ENCODE results near the gene MEF2B.

The MEF2B gene

DNA sequence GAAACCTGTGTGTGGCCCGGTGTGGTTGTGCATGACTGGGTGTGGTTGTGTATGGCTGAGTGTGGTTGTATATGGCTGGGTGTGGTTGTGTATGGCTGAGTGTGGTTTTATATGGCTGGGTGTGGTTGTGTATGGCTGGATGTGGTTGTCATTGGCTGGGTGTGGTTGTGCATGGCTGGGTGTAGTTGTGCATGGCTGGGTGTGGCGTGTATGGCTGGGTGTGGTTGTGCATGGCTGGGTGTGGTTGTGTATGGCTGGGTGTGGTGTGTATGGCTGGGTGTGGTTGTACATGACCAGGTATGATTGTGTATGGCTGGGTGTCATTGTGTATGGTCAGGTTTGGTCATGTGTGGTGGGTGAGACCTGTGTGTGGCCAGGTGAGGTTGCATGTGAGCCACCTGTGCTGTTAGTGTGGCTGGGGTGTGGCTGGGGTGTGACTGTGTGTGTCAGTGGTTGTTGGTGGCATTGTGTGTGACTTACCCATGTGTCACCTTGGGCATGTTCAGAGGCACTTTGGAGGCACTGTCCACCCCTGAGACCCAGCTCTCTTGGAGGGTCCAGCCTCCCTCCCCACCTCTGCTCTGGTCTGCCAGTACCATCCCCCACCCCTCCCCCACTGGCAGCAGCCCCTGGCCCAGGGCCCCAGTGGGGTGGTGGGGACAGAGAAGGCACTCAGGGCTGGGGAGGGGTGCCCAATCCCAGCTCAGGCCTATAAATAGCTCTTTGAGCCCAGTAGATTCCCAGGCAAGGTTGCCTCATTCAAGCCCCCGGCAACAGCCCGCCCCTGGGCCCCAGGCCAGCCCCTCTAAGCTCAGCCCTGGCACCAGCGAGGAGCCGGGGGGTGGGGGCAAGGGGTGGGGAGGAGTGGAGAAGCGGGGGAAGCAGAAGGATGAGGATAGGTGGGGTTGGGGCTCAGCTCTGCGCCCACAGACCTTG lies 37.8 kb upstream of the MEF2B start:
- no peak overlapping the region for H3K27ac ChIP-seq (ENCODE audit: low read depth, low read length)
- no peak overlapping the region for H3K4me3 ChIP-seq (ENCODE audit: low read depth, low read length)
- H3K9ac ChIP-seq (ENCODE audit: low read length) = no peak overlapping the region
- H3K36me3 ChIP-seq (ENCODE audit: control insufficient read depth, insufficient read depth, low read length) = no peaks in the 10 kb centered on the region
- H3K4me1 ChIP-seq (ENCODE audit: control insufficient read depth, insufficient read depth, low read length) = 0 out of 2 replicates have a peak, but pooled peaks cover 5% of the 10 kb centered on the region
- no peaks in the 10 kb centered on the region for H3K9me3 ChIP-seq (ENCODE audit: control insufficient read depth, insufficient read depth, low read depth, low read length)
- peaks cover 89% of the 10 kb centered on the region for H3K27me3 ChIP-seq (ENCODE audit: control insufficient read depth, insufficient read depth, low read length)

DNA sequence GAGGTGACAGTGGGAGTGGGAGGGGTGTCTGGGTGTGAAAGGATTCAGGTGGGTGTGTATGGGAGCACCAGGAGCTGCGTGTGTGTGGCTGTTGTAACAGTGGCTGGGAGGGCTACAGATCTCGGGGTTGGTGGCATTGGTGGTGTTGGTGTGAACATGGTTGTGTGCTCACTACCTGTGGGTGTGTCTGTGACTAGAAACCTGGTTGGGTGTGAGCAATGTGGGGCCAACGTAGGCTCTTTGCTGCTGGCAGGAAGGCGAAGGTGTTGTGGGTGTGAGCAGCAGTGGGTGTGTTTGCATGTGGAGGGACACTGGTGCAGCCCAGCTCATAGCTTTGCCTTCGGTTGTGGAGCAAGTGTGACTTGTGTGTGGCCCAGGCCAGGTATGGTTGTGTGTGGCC lies 36.9 kb upstream of the MEF2B start:
- peaks cover 4% of the 10 kb centered on the region; the same call in 1 of the 2 replicates for H3K4me1 ChIP-seq (ENCODE audit: control insufficient read depth, insufficient read depth, low read length)
- H3K9ac ChIP-seq (ENCODE audit: low read length) = no peak overlapping the region
- no peaks in the 10 kb centered on the region for H3K9me3 ChIP-seq (ENCODE audit: control insufficient read depth, insufficient read depth, low read depth, low read length)
- peaks cover 80% of the 10 kb centered on the region for H3K27me3 ChIP-seq (ENCODE audit: control insufficient read depth, insufficient read depth, low read length)
- H3K4me3 ChIP-seq (ENCODE audit: low read depth, low read length) = no peak overlapping the region
- H3K27ac ChIP-seq (ENCODE audit: low read depth, low read length) = no peak overlapping the region
- H3K36me3 ChIP-seq (ENCODE audit: control insufficient read depth, insufficient read depth, low read length) = 0 out of 2 replicates have a peak, but pooled peaks cover 1% of the 10 kb centered on the region

DNA sequence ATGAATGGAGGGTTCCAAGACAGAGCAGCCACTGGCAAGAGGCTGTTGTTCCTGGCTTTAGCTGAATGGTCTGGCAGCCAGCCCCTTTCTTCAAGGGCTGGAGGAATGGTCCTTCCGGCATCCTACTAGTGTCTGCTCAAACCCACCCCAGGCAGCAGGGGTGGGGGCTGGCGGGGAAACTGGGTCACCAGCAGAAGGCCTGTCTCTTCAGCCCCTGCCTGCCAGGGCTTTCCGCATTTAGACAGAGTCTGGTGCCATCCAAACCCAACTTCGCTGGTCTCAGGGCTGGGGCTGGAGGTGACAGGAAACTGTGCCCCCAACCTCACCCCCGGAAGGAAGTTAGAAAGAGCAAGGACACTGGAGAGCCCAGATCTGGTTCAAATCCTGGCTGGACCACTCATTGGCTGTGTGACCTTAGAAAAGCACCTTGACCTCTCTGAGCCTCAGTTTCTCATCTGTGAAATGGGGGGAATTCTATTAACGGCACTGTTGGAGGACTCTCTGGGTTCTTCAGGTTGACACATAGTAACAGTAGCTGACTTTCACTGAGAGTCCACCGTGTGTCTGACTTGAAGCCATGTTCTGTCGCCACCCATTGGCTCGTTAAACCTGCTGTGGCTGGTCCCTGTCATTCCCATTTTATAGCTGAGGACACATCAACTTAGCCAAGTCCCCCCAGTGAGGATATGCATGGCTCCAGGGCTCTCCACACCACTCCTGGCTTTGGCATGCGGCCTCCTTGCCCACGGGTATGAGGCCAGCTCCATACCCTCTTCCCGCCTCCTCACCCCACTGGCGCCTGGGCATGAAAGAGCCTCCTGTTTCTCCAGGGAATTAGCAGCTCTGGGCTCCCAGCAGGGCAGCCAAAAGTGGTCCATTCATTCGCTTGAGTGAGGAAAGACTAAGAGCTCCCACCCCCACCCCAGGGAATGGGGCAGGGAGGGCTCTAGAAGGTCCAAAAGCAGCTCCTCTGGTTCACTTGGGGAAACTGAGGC lies 35.6 kb upstream of the MEF2B start:
- Histone ChIP-seq H3K9ac (ENCODE audit: low read length) (no peak overlapping the region), H3K36me3 (ENCODE audit: control insufficient read depth, insufficient read depth, low read length) (peaks cover 13% of the 10 kb centered on the region), H3K27me3 (ENCODE audit: control insufficient read depth, insufficient read depth, low read length) (peaks cover 68% of the 10 kb centered on the region), H3K4me3 (ENCODE audit: low read depth, low read length) (no peak overlapping the region), H3K27ac (ENCODE audit: low read depth, low read length) (no peak overlapping the region), H3K9me3 (ENCODE audit: control insufficient read depth, insufficient read depth, low read depth, low read length) (no peaks in the 10 kb centered on the region), H3K4me1 (ENCODE audit: control insufficient read depth, insufficient read depth, low read length) (peaks cover 4% of the 10 kb centered on the region; the same call in 1 of the 2 replicates)

DNA sequence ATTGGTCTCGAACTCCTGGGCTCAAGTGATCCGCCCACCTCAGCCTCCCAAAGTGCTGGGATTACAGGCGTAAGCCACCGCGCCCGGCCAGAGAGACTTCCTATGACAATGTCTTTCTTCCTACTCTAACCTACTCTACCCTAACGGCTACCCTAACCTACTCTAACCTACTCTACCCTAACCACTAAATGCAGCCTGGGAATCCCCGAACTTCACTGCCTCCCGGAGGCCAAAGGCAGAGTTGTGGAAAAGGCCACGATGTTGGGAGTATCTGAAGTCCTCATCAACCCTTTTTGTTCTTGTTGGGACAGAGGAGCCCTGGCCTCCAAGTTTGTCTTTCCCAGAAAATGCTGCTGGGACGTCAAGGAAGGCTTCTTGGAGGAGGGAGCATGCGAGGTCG lies 34.1 kb upstream of the MEF2B start:
- no peak overlapping the region for H3K4me3 ChIP-seq (ENCODE audit: low read depth, low read length)
- H3K27me3 ChIP-seq (ENCODE audit: control insufficient read depth, insufficient read depth, low read length) = peaks cover 52% of the 10 kb centered on the region
- H3K9me3 ChIP-seq (ENCODE audit: control insufficient read depth, insufficient read depth, low read depth, low read length) = no peaks in the 10 kb centered on the region
- H3K9ac ChIP-seq (ENCODE audit: low read length) = no peak overlapping the region
- no peak overlapping the region for H3K27ac ChIP-seq (ENCODE audit: low read depth, low read length)
- H3K4me1 ChIP-seq (ENCODE audit: control insufficient read depth, insufficient read depth, low read length) = peaks cover 4% of the 10 kb centered on the region; the same call in 1 of the 2 replicates
- H3K36me3 ChIP-seq (ENCODE audit: control insufficient read depth, insufficient read depth, low read length) = peaks cover 22% of the 10 kb centered on the region

- Histone ChIP-seq H3K4me1 (ENCODE audit: control insufficient read depth, insufficient read depth, low read length) (peaks cover 4% of the 10 kb centered on the region; the same call in 1 of the 2 replicates), H3K9me3 (ENCODE audit: control insufficient read depth, insufficient read depth, low read depth, low read length) (no peaks in the 10 kb centered on the region), H3K36me3 (ENCODE audit: control insufficient read depth, insufficient read depth, low read length) (peaks cover 31% of the 10 kb centered on the region), H3K9ac (ENCODE audit: low read length) (peak within 1 kb of the TSS; percentile 85), H3K4me3 (ENCODE audit: low read depth, low read length) (peak within 1 kb of the TSS; percentile 82), H3K27ac (ENCODE audit: low read depth, low read length) (no peak within 1 kb of the TSS), H3K27me3 (ENCODE audit: control insufficient read depth, insufficient read depth, low read length) (peaks cover 44% of the 10 kb centered on the region)
These were observed 33.2 kb upstream of the MEF2B start, which contains the start of gene NR2C2AP for GRCh38 chr19:19203012-19203856. TSS of gene NR2C2AP (minus strand) at chr19:19203414. CDS start at chr19:19203060, 354 bp downstream.

- Histone ChIP-seq H3K4me1 (ENCODE audit: control insufficient read depth, insufficient read depth, low read length) (peaks cover 4% of the 10 kb centered on the region; the same call in 1 of the 2 replicates), H3K27ac (ENCODE audit: low read depth, low read length) (no peak overlapping the region), H3K4me3 (ENCODE audit: low read depth, low read length) (peak overlapping the region; percentile 82), H3K27me3 (ENCODE audit: control insufficient read depth, insufficient read depth, low read length) (peaks cover 39% of the 10 kb centered on the region), H3K9me3 (ENCODE audit: control insufficient read depth, insufficient read depth, low read depth, low read length) (no peaks in the 10 kb centered on the region), H3K9ac (ENCODE audit: low read length) (peak overlapping the region; percentile 85), H3K36me3 (ENCODE audit: control insufficient read depth, insufficient read depth, low read length) (peaks cover 35% of the 10 kb centered on the region)
These were observed 32.6 kb upstream of the MEF2B start for GRCh38 chr19:19202707-19203011.

DNA sequence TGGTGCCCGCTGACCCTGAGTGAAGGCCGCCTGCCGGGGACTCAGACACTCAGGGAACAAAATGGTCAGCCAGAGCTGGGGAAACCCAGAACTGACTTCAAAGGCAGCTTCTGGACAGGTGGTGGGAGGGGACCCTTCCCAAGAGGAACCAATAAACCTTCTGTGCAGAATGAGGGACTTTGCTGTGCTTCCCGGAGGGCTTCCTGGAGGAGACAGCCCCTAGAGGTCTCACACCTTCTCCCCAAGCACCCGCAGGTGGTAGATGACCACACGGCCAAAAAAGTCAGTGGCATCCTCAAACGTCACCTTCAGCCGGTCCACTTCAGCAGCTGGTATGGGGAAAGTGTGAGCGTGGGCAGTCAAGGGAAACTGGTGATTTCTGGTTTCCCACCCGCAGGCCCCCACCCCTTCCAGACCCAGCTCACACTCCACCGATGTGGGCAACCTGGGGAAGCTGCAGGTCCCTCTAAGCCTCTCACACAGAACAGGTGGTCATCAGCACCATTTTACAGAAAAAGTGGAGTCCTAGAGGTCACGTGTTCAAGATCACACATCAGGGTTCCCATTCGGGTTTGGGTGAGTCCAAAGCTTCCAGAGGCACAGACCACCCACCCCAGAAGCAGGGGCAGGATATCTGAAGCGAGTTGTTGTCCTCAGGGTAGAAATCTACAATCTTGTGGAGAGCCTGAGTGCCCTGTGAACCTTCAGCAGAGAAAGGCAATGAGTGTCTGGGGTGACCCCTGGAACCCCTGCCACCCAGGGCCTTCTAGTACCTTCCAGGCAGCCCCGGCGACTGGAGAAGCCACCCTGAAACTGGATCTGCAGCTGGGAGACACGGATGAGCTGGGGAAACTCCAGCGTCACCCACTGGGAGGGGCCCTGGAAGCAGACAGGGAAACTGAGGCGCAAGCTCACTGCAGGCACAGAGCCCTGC lies 31.9 kb upstream of the MEF2B start:
- Histone ChIP-seq H3K4me1 (ENCODE audit: control insufficient read depth, insufficient read depth, low read length) (peaks cover 4% of the 10 kb centered on the region; the same call in 1 of the 2 replicates), H3K27ac (ENCODE audit: low read depth, low read length) (no peak overlapping the region), H3K4me3 (ENCODE audit: low read depth, low read length) (peak overlapping the region; percentile 82), H3K9me3 (ENCODE audit: control insufficient read depth, insufficient read depth, low read depth, low read length) (no peaks in the 10 kb centered on the region), H3K36me3 (ENCODE audit: control insufficient read depth, insufficient read depth, low read length) (peaks cover 39% of the 10 kb centered on the region), H3K27me3 (ENCODE audit: control insufficient read depth, insufficient read depth, low read length) (peaks cover 32% of the 10 kb centered on the region), H3K9ac (ENCODE audit: low read length) (peak overlapping the region; percentile 85)

- no peak overlapping the region for H3K9ac ChIP-seq (ENCODE audit: low read length)
- no peak overlapping the region for H3K27ac ChIP-seq (ENCODE audit: low read depth, low read length)
- no peaks in the 10 kb centered on the region for H3K27me3 ChIP-seq (ENCODE audit: control insufficient read depth, insufficient read depth, low read length)
- H3K36me3 ChIP-seq (ENCODE audit: control insufficient read depth, insufficient read depth, low read length) = peaks cover 18% of the 10 kb centered on the region
- H3K4me3 ChIP-seq (ENCODE audit: low read depth, low read length) = no peak overlapping the region
- H3K9me3 ChIP-seq (ENCODE audit: control insufficient read depth, insufficient read depth, low read depth, low read length) = no peaks in the 10 kb centered on the region
- 0 out of 2 replicates have a peak, but pooled peaks cover 3% of the 10 kb centered on the region for H3K4me1 ChIP-seq (ENCODE audit: control insufficient read depth, insufficient read depth, low read length)
These were observed 23.9 kb upstream of the MEF2B start for GRCh38 chr19:19193926-19194325.

- H3K9me3 ChIP-seq (ENCODE audit: control insufficient read depth, insufficient read depth, low read depth, low read length) = no peaks in the 10 kb centered on the region
- peak overlapping the region; percentile 92 for H3K4me3 ChIP-seq (ENCODE audit: low read depth, low read length)
- peak overlapping the region; percentile 84 for H3K9ac ChIP-seq (ENCODE audit: low read length)
- no peaks in the 10 kb centered on the region for H3K27me3 ChIP-seq (ENCODE audit: control insufficient read depth, insufficient read depth, low read length)
- no peak overlapping the region for H3K27ac ChIP-seq (ENCODE audit: low read depth, low read length)
- 0 out of 2 replicates have a peak, but pooled peaks cover 3% of the 10 kb centered on the region for H3K4me1 ChIP-seq (ENCODE audit: control insufficient read depth, insufficient read depth, low read length)
- peaks cover 9% of the 10 kb centered on the region for H3K36me3 ChIP-seq (ENCODE audit: control insufficient read depth, insufficient read depth, low read length)
These were observed 22.9 kb upstream of the MEF2B start for GRCh38 chr19:19192910-19193423.
